HepG2 (cell line): ENCODE measurements around the gene FERMT2. TPM values are rescaled to one million over a fixed set of nuclear protein-coding genes. Genes with fewer than 3 reads are reported as not detected.
A peak's percentile ranks its signal among the peaks of the same experiment; 100 is the strongest.

Experiments used
- ATAC-seq: fragments of 200-7000 bp; cut with Tn5 transposase; 3 replicates; pipeline ENCODE4 v1.9.1; 2020; ENCODE audit warnings: mild to moderate bottlenecking, moderate library complexity
- BruUV-seq: library from RNA; stranded (reverse); fragments of 400-500 nt; replicated peaks from 2 replicates; lab custom pipeline; 2021; lab: Mats Ljungman, UMichigan
- CTCF ChIA-PET: fragments of 300-600 bp; formaldehyde crosslinking; extraction: SDS; loops from one replicate; lab custom pipeline; 2021; ENCODE audit warnings: low total read pairs, inconsistent platforms, low intra/inter-chr PET ratio; lab: Yijun Ruan, JAX
- POLR2A ChIA-PET: fragments of 350-600 bp; sonication (Branson Sonifier 250); formaldehyde crosslinking; loops from one replicate; lab custom pipeline; 2020; ENCODE audit warnings: antibody characterized with exemption, inconsistent platforms; lab: Yijun Ruan, JAX
- DNase-seq: peaks from one replicate; pipeline ENCODE4 v3.0.0-alpha.2; 2015; ENCODE audit warnings: low spot score
- FAIRE-seq: peaks from 3 replicates; lab custom pipeline; 2011; peaks lifted over from hg19 to GRCh38; lab: Jason Lieb, UNC
- H2AFZ ChIP-seq: one replicate; pipeline ENCODE4 v1.6.1; 2011; ENCODE audit warnings: low read length, inconsistent platforms
- H3K27ac ChIP-seq: fragments of 300-600 bp; 3 replicates; pipeline ENCODE4 v1.8.0; 2011; ENCODE audit warnings: mixed run types, mild to moderate bottlenecking, mixed read lengths, low read length, inconsistent platforms; ENCODE audit not compliant: insufficient read depth; ENCODE audit errors: extremely low read length
- H3K27me3 ChIP-seq, 2 experiments: fragments of 200-600 bp in 1 of 2; 2 replicates in 1 of 2; 3 replicates in 1 of 2; pipeline versions ENCODE4 v1.6.0 to v1.8.0; 2011; ENCODE audit warnings: low read length in 2 of 2, mild to moderate bottlenecking in 2 of 2, moderate library complexity in 2 of 2, inconsistent platforms in 1 of 2; ENCODE audit not compliant: insufficient read depth in 2 of 2, control insufficient read depth in 1 of 2
- H3K36me3 ChIP-seq, 2 experiments: fragments of 200-600 bp in 1 of 2; replicated peaks in 1 of 2; 2 replicates in 1 of 2; 3 replicates in 1 of 2; pipeline versions ENCODE4 v1.5.1 to v1.8.0; 2011; ENCODE audit warnings: low read length in 2 of 2, inconsistent platforms in 1 of 2; ENCODE audit not compliant: insufficient read depth in 2 of 2, control insufficient read depth in 1 of 2
- H3K4me1 ChIP-seq: 2 replicates; pipeline ENCODE4 v1.5.1; 2012; ENCODE audit warnings: low read length, inconsistent platforms; ENCODE audit not compliant: insufficient read depth
- H3K4me2 ChIP-seq: 2 replicates; pipeline ENCODE4 v1.6.0; 2011; ENCODE audit warnings: low read depth, low read length, inconsistent platforms
- H3K4me3 ChIP-seq, 3 experiments: fragments of 200-600 bp in 1 of 3; sonication (generic), shearing (Covaris generic) in 1 of 3; replicated peaks in 1 of 3; 2 replicates each; pipeline ENCODE4 v1.5.1; 2011 to 2016; ENCODE audit warnings: low read length in 3 of 3, inconsistent platforms in 2 of 3, low read depth in 2 of 3, mild to moderate bottlenecking in 2 of 3, control low read depth in 1 of 3, mixed read lengths in 1 of 3; ENCODE audit not compliant: insufficient read depth in 1 of 3
- H3K79me2 ChIP-seq: one replicate; pipeline ENCODE4 v1.6.1; 2011; ENCODE audit warnings: low read length, inconsistent platforms; ENCODE audit not compliant: insufficient read depth
- H3K9ac ChIP-seq: 2 replicates; pipeline ENCODE4 v1.6.0; 2011; ENCODE audit warnings: mild to moderate bottlenecking, low read depth, low read length, inconsistent platforms; ENCODE audit not compliant: insufficient read depth
- H3K9me3 ChIP-seq: 2 replicates; pipeline ENCODE4 v1.5.1; 2012; ENCODE audit warnings: mild to moderate bottlenecking, low read length
- H4K20me1 ChIP-seq: 2 replicates; pipeline ENCODE4 v1.6.0; 2011; ENCODE audit warnings: inconsistent platforms, mild to moderate bottlenecking, low read length, moderate library complexity; ENCODE audit not compliant: insufficient read depth
- FOXK1 ChIP-seq: sonication (generic); formaldehyde crosslinking; IDR thresholded peaks from 2 replicates; pipeline ENCODE4 v1.4.0; 2020; ENCODE audit warnings: low read depth, missing genetic modification reagents, borderline replicate concordance
- JARID2 ChIP-seq: sonication (generic); formaldehyde crosslinking; IDR thresholded peaks from 2 replicates; pipeline ENCODE4 v1.8.1; 2023; ENCODE audit warnings: missing genetic modification reagents, inconsistent platforms; ENCODE audit not compliant: insufficient replicate concordance
- KDM5A ChIP-seq: fragments of 200-600 bp; sonication (generic); IDR thresholded peaks from 2 replicates; pipeline ENCODE4 v1.7.0; 2018; ENCODE audit warnings: antibody characterized with exemption, mild to moderate bottlenecking, low read length, borderline replicate concordance
- MLXIP ChIP-seq: sonication (generic); formaldehyde crosslinking; IDR thresholded peaks from 2 replicates; pipeline ENCODE4 v1.9.0; 2021; ENCODE audit warnings: missing genetic modification reagents, borderline replicate concordance
- MTF2 ChIP-seq: sonication (generic); formaldehyde crosslinking; IDR thresholded peaks from 2 replicates; pipeline ENCODE4 v1.5.0; 2020; ENCODE audit warnings: missing genetic modification reagents, borderline replicate concordance
- NAIF1 ChIP-seq: sonication (generic); formaldehyde crosslinking; IDR thresholded peaks from 2 replicates; pipeline ENCODE4 v1.5.0; 2020; ENCODE audit warnings: mild to moderate bottlenecking, missing genetic modification reagents, borderline replicate concordance
- PRDM15 ChIP-seq: sonication (generic); formaldehyde crosslinking; IDR thresholded peaks from 2 replicates; pipeline ENCODE4 v1.4.0; 2020; ENCODE audit warnings: missing genetic modification reagents
- RXRB ChIP-seq: IDR thresholded peaks from 2 replicates; pipeline ENCODE4 v1.6.1; 2016; ENCODE audit warnings: borderline replicate concordance, missing genetic modification reagents, missing compliant biosample characterization
- SMC3 ChIP-seq: IDR thresholded peaks from 2 replicates; pipeline ENCODE4 v1.6.1; 2011; ENCODE audit warnings: low read length, improper control_type of control experiment
- SSRP1 ChIP-seq: IDR thresholded peaks from 2 replicates; pipeline ENCODE4 v1.6.1; 2016; ENCODE audit warnings: control low read depth
- TEAD3 ChIP-seq: optimal IDR thresholded peaks from 2 replicates; pipeline ENCODE3; 2016; ENCODE audit warnings: borderline replicate concordance
- THAP8 ChIP-seq: sonication (generic); formaldehyde crosslinking; IDR thresholded peaks from 2 replicates; pipeline ENCODE4 v1.5.1; 2020; ENCODE audit warnings: missing genetic modification reagents, mild to moderate bottlenecking, borderline replicate concordance
- ZNF580 ChIP-seq: IDR thresholded peaks from 2 replicates; pipeline ENCODE4 v1.6.1; 2016; ENCODE audit warnings: low read depth, borderline replicate concordance
- ZNF713 ChIP-seq: sonication (generic); formaldehyde crosslinking; IDR thresholded peaks from 2 replicates; pipeline ENCODE4 v1.4.0; 2020; ENCODE audit warnings: mild to moderate bottlenecking, missing genetic modification reagents
- WGBS: methylation state at CpG from one replicate; pipeline ENCODE4 v1.1.6; 2017; ENCODE audit warnings: low lambda C conversion rate; 5-methylcytosine and 5-hydroxymethylcytosine counted together
- in situ Hi-C: cut with HindIII; loops from 2 replicates; pipeline ENCODE4 v1.10.0; 2017; ENCODE audit warnings: low pct_unique_long_range_greater_than_20kb; ENCODE audit not compliant: extremely low pct_ligation_motif_present
- intact Hi-C: fragments of 100-400 bp; cut with micrococcal nuclease; formaldehyde crosslinking; loops from one replicate; pipeline ENCODE4 v1.10.0; 2022; ENCODE audit not compliant: unreplicated experiment
- polyA plus RNA-seq, 8 experiments: library from polyadenylated mRNA; depleted of rRNA in 3 of 8; stranded (reverse) in 7 of 8; unstranded in 1 of 8; fragments of >200 nt; fragmentation: Illumina TruSeq in 4 of 8; extraction: Trizol in 4 of 8; gene quantifications; 2 replicates each; pipeline versions ENCODE4 v1.2.1 to v1.2.3, GENCODE V29; 2011 to 2016; ENCODE audit warnings: low read depth in 4 of 8, missing spikeins in 1 of 8, mixed read lengths in 1 of 8; ENCODE audit not compliant: insufficient read depth in 1 of 8
- total RNA-seq, 5 experiments: library from RNA; depleted of rRNA; stranded (reverse); fragments of >200 nt; fragmentation: Illumina TruSeq; extraction: Trizol; gene quantifications; 2 replicates each; pipeline ENCODE4 v1.2.3, GENCODE V29; 2016; ENCODE audit warnings: low read depth in 1 of 5

The FERMT2 gene
- total and polyA plus RNA-seq, 2 of the 13 experiments (the other 11 are each of a cell fraction or from before 2014, with no cell fraction given), result 36.2 to 60.4 TPM

GRCh38 chr14:52923902-52924575, 26.8 kb downstream of the FERMT2 start:
- Histone ChIP-seq H3K27me3 (no peaks in the 10 kb centered on the region), H3K4me3 (no peak overlapping the region), H2AFZ (no peak overlapping the region), H3K4me1 (peaks cover 96% of the 10 kb centered on the region), H3K9me3 (no peaks in the 10 kb centered on the region), H4K20me1 (no peaks in the 10 kb centered on the region; the same call in 1 of the 2 replicates), H3K27ac (no peak overlapping the region), H3K4me2 (no peak overlapping the region), H3K9ac (no peak overlapping the region), H3K79me2 (peaks cover 90% of the 10 kb centered on the region), H3K36me3 (no peaks in the 10 kb centered on the region)
- BruUV-seq, result no TSS peak
- DNase-seq (peak; percentile 43), ATAC-seq (peak; percentile 77), FAIRE-seq (peak; percentile 48)
- CTCF ChIA-PET, result interaction anchor here (0.8 to 1.1 kb wide), 2 partner anchors 35 to 37 kb away, joined by 5 to 8 read pairs; no protein-coding TSS in a partner anchor
- 57% methylated on average over 3 of the region's 3 CpGs for WGBS
- in situ Hi-C loops (no loop called here), intact Hi-C loops (loop anchor here (2.0 kb wide), 1 partner anchor 37 kb away; no protein-coding TSS in a partner anchor)
- POLR2A ChIA-PET, result no interaction called here
- TF ChIP-seq JARID2 (CRISPR knock-in tag) (no peak), KDM5A (no peak), RXRB (CRISPR knock-in tag) (peak; percentile 50; the same call in 1 of the 2 replicates), MTF2 (CRISPR knock-in tag) (no peak), THAP8 (CRISPR knock-in tag) (no peak), SMC3 (peak; percentile 68), PRDM15 (no peak), SSRP1 (CRISPR knock-in tag) (0 out of 2 replicates have a peak, but pooled peaks have one; percentile 47), TEAD3 (CRISPR knock-in tag) (peak; percentile 9), ZNF713 (CRISPR knock-in tag) (no peak), MLXIP (CRISPR knock-in tag) (no peak), NAIF1 (CRISPR knock-in tag) (no peak), FOXK1 (CRISPR knock-in tag) (0 out of 2 replicates have a peak, but pooled peaks have one; percentile 23), ZNF580 (CRISPR knock-in tag) (0 out of 2 replicates have a peak, but pooled peaks have one; percentile 15)
